HEK293 (cell line): ENCODE results near the gene PIANP.

Experiments
- ZEB2 ChIP-seq: fragments of 450-650 bp; formaldehyde crosslinking; IDR thresholded peaks from 2 replicates; pipeline ENCODE4 v1.5.1; 2016; ENCODE audit warnings: missing biosample characterization, missing genetic modification characterization
- ZNF23 ChIP-seq: fragments of 450-650 bp; formaldehyde crosslinking; IDR thresholded peaks from 2 replicates; pipeline ENCODE4 v1.5.1; 2016; ENCODE audit warnings: missing biosample characterization, missing genetic modification characterization, borderline replicate concordance
- ZNF274 ChIP-seq, 2 experiments: fragments of 200-500 bp in 1 of 2; fragments of 450-650 bp in 1 of 2; sonication (Bioruptor generic) in 1 of 2; formaldehyde crosslinking in 1 of 2; IDR thresholded peaks; 2 replicates each; pipeline versions ENCODE4 v1.5.1 to v1.6.1; 2014 to 2016; ENCODE audit warnings: borderline replicate concordance in 1 of 2, inconsistent platforms in 1 of 2, low read length in 1 of 2, missing biosample characterization in 1 of 2, missing genetic modification characterization in 1 of 2
- ZNF292 ChIP-seq: fragments of 450-650 bp; formaldehyde crosslinking; IDR thresholded peaks from 2 replicates; pipeline ENCODE4 v1.5.1; 2016; ENCODE audit warnings: low read depth, missing biosample characterization, missing genetic modification characterization, borderline replicate concordance
- ZNF510 ChIP-seq: fragments of 450-650 bp; formaldehyde crosslinking; IDR thresholded peaks from 2 replicates; pipeline ENCODE4 v1.5.1; 2018; ENCODE audit warnings: mild to moderate bottlenecking, missing genetic modification characterization, missing biosample characterization; ENCODE audit not compliant: insufficient replicate concordance
- ZNF585B ChIP-seq: fragments of 450-650 bp; formaldehyde crosslinking; IDR thresholded peaks from 2 replicates; pipeline ENCODE4 v1.5.1; 2016; ENCODE audit warnings: missing biosample characterization, missing genetic modification characterization
- ZNF701 ChIP-seq: fragments of 450-650 bp; formaldehyde crosslinking; IDR thresholded peaks from 2 replicates; pipeline ENCODE4 v1.5.1; 2016; ENCODE audit warnings: missing biosample characterization, missing genetic modification characterization
- TF ChIP-seq, protein P1 (sequence below): fragments of 450-650 bp; formaldehyde crosslinking; IDR thresholded peaks from 2 replicates; pipeline ENCODE4 v1.5.1; 2016; ENCODE audit warnings: missing biosample characterization, missing genetic modification characterization
- TF ChIP-seq, protein P2 (sequence below): fragments of 450-650 bp; formaldehyde crosslinking; IDR thresholded peaks from 2 replicates; pipeline ENCODE4 v1.5.1; 2017; ENCODE audit warnings: missing biosample characterization, mild to moderate bottlenecking, missing genetic modification characterization, moderate library complexity
- TF ChIP-seq, protein P3 (sequence below): fragments of 450-650 bp; formaldehyde crosslinking; IDR thresholded peaks from 2 replicates; pipeline ENCODE4 v1.5.1; 2016; ENCODE audit warnings: missing biosample characterization, missing genetic modification characterization, low read depth
- TF ChIP-seq, protein P4 (sequence below): sonication (generic); formaldehyde crosslinking; IDR thresholded peaks from 2 replicates; pipeline ENCODE4 v1.8.1; 2022; ENCODE audit warnings: mild to moderate bottlenecking, moderate library complexity, missing genetic modification reagents
- TF ChIP-seq, protein P5 (sequence below): fragments of 450-650 bp; formaldehyde crosslinking; IDR thresholded peaks from 2 replicates; pipeline ENCODE4 v1.5.1; 2016; ENCODE audit warnings: missing biosample characterization, missing genetic modification characterization, low read depth
- TF ChIP-seq, protein P6 (sequence below): fragments of 450-650 bp; formaldehyde crosslinking; IDR thresholded peaks from 2 replicates; pipeline ENCODE4 v1.5.1; 2016; ENCODE audit warnings: missing biosample characterization, missing genetic modification characterization
- TF ChIP-seq, protein P7 (sequence below): fragments of 450-650 bp; formaldehyde crosslinking; IDR thresholded peaks from 2 replicates; pipeline ENCODE4 v1.5.1; 2016; ENCODE audit warnings: missing biosample characterization, missing genetic modification characterization

DNA sequence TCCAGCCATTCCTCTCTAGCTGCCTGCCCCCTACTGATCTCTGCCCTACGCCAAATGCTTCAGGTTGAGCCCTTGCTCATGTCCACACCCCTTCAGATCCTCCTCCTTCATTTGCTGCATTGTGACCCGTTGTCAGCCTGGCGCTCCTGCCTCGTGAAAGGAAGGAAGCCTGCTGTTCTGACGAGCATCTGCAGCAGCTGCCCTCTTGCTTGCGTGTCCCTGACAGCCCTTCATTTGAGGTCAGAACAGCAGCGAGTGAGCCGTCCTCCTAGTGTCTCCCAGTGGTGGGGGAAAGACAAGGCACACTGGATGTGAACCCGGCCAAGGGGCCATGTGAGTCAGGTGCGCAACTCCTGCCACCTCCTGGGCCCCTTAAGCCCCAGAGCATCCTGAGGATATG is 3.0 kb upstream of the PIANP start:
- TF ChIP-seq ZNF701 (tag by site-specific recombination) (no peak), ZNF23 (tag by site-specific recombination) (no peak), ZNF292 (tag by site-specific recombination) (no peak), ZNF510 (tag by site-specific recombination) (no peak), ZNF585B (tag by site-specific recombination) (no peak), ZNF274 (IDR thresholded peaks at IDR 0.05; ENCODE audit: low read length) (no peak), ZNF274 (tag by site-specific recombination; IDR thresholded peaks at IDR 0.05; ENCODE audit: borderline replicate concordance) (no peak), ZEB2 (tag by site-specific recombination) (no peak)
- TF ChIP-seq, protein P1, sequence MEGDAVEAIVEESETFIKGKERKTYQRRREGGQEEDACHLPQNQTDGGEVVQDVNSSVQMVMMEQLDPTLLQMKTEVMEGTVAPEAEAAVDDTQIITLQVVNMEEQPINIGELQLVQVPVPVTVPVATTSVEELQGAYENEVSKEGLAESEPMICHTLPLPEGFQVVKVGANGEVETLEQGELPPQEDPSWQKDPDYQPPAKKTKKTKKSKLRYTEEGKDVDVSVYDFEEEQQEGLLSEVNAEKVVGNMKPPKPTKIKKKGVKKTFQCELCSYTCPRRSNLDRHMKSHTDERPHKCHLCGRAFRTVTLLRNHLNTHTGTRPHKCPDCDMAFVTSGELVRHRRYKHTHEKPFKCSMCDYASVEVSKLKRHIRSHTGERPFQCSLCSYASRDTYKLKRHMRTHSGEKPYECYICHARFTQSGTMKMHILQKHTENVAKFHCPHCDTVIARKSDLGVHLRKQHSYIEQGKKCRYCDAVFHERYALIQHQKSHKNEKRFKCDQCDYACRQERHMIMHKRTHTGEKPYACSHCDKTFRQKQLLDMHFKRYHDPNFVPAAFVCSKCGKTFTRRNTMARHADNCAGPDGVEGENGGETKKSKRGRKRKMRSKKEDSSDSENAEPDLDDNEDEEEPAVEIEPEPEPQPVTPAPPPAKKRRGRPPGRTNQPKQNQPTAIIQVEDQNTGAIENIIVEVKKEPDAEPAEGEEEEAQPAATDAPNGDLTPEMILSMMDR (tag by site-specific recombination): peak; percentile 40; the same call in 1 of the 2 replicates
- TF ChIP-seq, protein P2, sequence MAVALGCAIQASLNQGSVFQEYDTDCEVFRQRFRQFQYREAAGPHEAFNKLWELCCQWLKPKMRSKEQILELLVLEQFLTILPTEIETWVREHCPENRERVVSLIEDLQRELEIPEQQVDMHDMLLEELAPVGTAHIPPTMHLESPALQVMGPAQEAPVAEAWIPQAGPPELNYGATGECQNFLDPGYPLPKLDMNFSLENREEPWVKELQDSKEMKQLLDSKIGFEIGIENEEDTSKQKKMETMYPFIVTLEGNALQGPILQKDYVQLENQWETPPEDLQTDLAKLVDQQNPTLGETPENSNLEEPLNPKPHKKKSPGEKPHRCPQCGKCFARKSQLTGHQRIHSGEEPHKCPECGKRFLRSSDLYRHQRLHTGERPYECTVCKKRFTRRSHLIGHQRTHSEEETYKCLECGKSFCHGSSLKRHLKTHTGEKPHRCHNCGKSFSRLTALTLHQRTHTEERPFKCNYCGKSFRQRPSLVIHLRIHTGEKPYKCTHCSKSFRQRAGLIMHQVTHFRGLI (tag by site-specific recombination): no peak
- TF ChIP-seq, protein P3, sequence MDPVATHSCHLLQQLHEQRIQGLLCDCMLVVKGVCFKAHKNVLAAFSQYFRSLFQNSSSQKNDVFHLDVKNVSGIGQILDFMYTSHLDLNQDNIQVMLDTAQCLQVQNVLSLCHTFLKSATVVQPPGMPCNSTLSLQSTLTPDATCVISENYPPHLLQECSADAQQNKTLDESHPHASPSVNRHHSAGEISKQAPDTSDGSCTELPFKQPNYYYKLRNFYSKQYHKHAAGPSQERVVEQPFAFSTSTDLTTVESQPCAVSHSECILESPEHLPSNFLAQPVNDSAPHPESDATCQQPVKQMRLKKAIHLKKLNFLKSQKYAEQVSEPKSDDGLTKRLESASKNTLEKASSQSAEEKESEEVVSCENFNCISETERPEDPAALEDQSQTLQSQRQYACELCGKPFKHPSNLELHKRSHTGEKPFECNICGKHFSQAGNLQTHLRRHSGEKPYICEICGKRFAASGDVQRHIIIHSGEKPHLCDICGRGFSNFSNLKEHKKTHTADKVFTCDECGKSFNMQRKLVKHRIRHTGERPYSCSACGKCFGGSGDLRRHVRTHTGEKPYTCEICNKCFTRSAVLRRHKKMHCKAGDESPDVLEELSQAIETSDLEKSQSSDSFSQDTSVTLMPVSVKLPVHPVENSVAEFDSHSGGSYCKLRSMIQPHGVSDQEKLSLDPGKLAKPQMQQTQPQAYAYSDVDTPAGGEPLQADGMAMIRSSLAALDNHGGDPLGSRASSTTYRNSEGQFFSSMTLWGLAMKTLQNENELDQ (tag by site-specific recombination): no peak
- TF ChIP-seq, protein P4, sequence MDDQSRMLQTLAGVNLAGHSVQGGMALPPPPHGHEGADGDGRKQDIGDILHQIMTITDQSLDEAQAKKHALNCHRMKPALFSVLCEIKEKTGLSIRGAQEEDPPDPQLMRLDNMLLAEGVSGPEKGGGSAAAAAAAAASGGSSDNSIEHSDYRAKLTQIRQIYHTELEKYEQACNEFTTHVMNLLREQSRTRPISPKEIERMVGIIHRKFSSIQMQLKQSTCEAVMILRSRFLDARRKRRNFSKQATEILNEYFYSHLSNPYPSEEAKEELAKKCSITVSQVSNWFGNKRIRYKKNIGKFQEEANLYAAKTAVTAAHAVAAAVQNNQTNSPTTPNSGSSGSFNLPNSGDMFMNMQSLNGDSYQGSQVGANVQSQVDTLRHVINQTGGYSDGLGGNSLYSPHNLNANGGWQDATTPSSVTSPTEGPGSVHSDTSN (CRISPR knock-in tag): no peak
- TF ChIP-seq, protein P5, sequence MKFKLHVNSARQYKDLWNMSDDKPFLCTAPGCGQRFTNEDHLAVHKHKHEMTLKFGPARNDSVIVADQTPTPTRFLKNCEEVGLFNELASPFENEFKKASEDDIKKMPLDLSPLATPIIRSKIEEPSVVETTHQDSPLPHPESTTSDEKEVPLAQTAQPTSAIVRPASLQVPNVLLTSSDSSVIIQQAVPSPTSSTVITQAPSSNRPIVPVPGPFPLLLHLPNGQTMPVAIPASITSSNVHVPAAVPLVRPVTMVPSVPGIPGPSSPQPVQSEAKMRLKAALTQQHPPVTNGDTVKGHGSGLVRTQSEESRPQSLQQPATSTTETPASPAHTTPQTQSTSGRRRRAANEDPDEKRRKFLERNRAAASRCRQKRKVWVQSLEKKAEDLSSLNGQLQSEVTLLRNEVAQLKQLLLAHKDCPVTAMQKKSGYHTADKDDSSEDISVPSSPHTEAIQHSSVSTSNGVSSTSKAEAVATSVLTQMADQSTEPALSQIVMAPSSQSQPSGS (tag by site-specific recombination): no peak
- TF ChIP-seq, protein P6, sequence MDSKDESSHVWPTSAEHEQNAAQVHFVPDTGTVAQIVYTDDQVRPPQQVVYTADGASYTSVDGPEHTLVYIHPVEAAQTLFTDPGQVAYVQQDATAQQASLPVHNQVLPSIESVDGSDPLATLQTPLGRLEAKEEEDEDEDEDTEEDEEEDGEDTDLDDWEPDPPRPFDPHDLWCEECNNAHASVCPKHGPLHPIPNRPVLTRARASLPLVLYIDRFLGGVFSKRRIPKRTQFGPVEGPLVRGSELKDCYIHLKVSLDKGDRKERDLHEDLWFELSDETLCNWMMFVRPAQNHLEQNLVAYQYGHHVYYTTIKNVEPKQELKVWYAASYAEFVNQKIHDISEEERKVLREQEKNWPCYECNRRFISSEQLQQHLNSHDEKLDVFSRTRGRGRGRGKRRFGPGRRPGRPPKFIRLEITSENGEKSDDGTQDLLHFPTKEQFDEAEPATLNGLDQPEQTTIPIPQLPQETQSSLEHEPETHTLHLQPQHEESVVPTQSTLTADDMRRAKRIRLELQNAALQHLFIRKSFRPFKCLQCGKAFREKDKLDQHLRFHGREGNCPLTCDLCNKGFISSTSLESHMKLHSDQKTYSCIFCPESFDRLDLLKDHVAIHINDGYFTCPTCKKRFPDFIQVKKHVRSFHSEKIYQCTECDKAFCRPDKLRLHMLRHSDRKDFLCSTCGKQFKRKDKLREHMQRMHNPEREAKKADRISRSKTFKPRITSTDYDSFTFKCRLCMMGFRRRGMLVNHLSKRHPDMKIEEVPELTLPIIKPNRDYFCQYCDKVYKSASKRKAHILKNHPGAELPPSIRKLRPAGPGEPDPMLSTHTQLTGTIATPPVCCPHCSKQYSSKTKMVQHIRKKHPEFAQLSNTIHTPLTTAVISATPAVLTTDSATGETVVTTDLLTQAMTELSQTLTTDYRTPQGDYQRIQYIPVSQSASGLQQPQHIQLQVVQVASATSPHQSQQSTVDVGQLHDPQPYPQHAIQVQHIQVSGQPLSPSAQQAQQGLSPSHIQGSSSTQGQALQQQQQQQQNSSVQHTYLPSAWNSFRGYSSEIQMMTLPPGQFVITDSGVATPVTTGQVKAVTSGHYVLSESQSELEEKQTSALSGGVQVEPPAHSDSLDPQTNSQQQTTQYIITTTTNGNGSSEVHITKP (tag by site-specific recombination): no peak
- TF ChIP-seq, protein P7, sequence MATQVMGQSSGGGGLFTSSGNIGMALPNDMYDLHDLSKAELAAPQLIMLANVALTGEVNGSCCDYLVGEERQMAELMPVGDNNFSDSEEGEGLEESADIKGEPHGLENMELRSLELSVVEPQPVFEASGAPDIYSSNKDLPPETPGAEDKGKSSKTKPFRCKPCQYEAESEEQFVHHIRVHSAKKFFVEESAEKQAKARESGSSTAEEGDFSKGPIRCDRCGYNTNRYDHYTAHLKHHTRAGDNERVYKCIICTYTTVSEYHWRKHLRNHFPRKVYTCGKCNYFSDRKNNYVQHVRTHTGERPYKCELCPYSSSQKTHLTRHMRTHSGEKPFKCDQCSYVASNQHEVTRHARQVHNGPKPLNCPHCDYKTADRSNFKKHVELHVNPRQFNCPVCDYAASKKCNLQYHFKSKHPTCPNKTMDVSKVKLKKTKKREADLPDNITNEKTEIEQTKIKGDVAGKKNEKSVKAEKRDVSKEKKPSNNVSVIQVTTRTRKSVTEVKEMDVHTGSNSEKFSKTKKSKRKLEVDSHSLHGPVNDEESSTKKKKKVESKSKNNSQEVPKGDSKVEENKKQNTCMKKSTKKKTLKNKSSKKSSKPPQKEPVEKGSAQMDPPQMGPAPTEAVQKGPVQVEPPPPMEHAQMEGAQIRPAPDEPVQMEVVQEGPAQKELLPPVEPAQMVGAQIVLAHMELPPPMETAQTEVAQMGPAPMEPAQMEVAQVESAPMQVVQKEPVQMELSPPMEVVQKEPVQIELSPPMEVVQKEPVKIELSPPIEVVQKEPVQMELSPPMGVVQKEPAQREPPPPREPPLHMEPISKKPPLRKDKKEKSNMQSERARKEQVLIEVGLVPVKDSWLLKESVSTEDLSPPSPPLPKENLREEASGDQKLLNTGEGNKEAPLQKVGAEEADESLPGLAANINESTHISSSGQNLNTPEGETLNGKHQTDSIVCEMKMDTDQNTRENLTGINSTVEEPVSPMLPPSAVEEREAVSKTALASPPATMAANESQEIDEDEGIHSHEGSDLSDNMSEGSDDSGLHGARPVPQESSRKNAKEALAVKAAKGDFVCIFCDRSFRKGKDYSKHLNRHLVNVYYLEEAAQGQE: no peak
